SK-N-SH (cell line): ENCODE data around the gene EIF1. TPM values are rescaled to one million over a fixed set of nuclear protein-coding genes. Genes with fewer than 3 reads are reported as not detected.

Experiments
- CTCF ChIA-PET: fragments of 300-600, 350-600 bp; formaldehyde crosslinking; extraction: SDS; loops from one replicate; lab custom pipeline; 2021; lab: Yijun Ruan, JAX
- POLR2A ChIA-PET: fragments of 350-600 bp; sonication (Branson Sonifier 250); formaldehyde crosslinking; extraction: SDS; loops from one replicate; lab custom pipeline; 2020; ENCODE audit warnings: antibody characterized with exemption, inconsistent platforms; lab: Yijun Ruan, JAX
- DNase-seq: peaks from one replicate; pipeline ENCODE4 v3.0.0; 2012
- H2AFZ ChIP-seq: fragments of 200-600 bp; sonication (generic); 2 replicates; pipeline ENCODE4 v1.8.1; 2016; ENCODE audit warnings: antibody characterized with exemption, mild to moderate bottlenecking, low read depth
- H3F3A ChIP-seq: fragments of 200-600 bp; sonication (generic); replicated peaks from 2 replicates; pipeline ENCODE3; 2016; ENCODE audit warnings: antibody characterized with exemption, mild to moderate bottlenecking; ENCODE audit not compliant: insufficient read depth
- H3K27ac ChIP-seq, 2 experiments: fragments of 200-500 bp in 1 of 2; fragments of 200-600 bp in 1 of 2; sonication (Bioruptor generic) in 1 of 2; sonication (generic), shearing (Covaris generic) in 1 of 2; 2 replicates each; pipeline versions ENCODE4 v1.5.1 to v1.6.1; 2014 to 2016; ENCODE audit warnings: low read depth in 2 of 2, inconsistent platforms in 1 of 2, low read length in 1 of 2, mild to moderate bottlenecking in 1 of 2, mixed read lengths in 1 of 2
- H3K27me3 ChIP-seq: fragments of 200-600 bp; sonication (generic), shearing (Covaris generic); 2 replicates; pipeline ENCODE4 v1.6.1; 2016; ENCODE audit warnings: mixed run types; ENCODE audit not compliant: insufficient read depth
- H3K36me3 ChIP-seq, 2 experiments: fragments of 200-500 bp in 1 of 2; fragments of 200-600 bp in 1 of 2; sonication (Bioruptor generic) in 1 of 2; sonication (generic) in 1 of 2; replicated peaks in 1 of 2; 2 replicates each; pipeline versions ENCODE3 to v1.5.1; 2014 to 2016; ENCODE audit warnings: low read length in 1 of 2, mild to moderate bottlenecking in 1 of 2; ENCODE audit not compliant: insufficient read depth in 2 of 2, control insufficient read depth in 1 of 2
- H3K4me1 ChIP-seq, 2 experiments: fragments of 200-500 bp in 1 of 2; fragments of 200-600 bp in 1 of 2; sonication (Bioruptor generic) in 1 of 2; sonication (generic), shearing (Covaris generic) in 1 of 2; 2 replicates each; pipeline versions ENCODE4 v1.5.1 to v1.6.1; 2014 to 2016; ENCODE audit warnings: low read depth in 1 of 2, low read length in 1 of 2, mixed run types in 1 of 2; ENCODE audit not compliant: insufficient read depth in 2 of 2, control insufficient read depth in 1 of 2
- H3K4me2 ChIP-seq: fragments of 200-600 bp; sonication (generic), shearing (Covaris generic); 2 replicates; pipeline ENCODE4 v1.6.1; 2017; ENCODE audit warnings: mixed run types
- H3K4me3 ChIP-seq, 2 experiments: fragments of 200-500 bp in 1 of 2; fragments of 200-600 bp in 1 of 2; sonication (Bioruptor generic) in 1 of 2; sonication (generic), shearing (Covaris generic) in 1 of 2; 2 replicates each; pipeline versions ENCODE4 v1.5.1 to v1.8.1; 2014 to 2016; ENCODE audit warnings: low read depth in 2 of 2, inconsistent platforms in 1 of 2, low read length in 1 of 2, mild to moderate bottlenecking in 1 of 2, mixed read lengths in 1 of 2, moderate library complexity in 1 of 2
- H3K79me2 ChIP-seq: fragments of 200-600 bp; sonication (generic); 2 replicates; pipeline ENCODE4 v1.8.1; 2017; ENCODE audit warnings: mild to moderate bottlenecking; ENCODE audit not compliant: insufficient read depth
- H3K9ac ChIP-seq: fragments of 200-600 bp; sonication (generic); 2 replicates; pipeline ENCODE4 v1.6.1; 2017; ENCODE audit warnings: mixed run types
- H3K9me2 ChIP-seq: fragments of 200-600 bp; sonication (generic); 2 replicates; pipeline ENCODE4 v1.6.1; 2017; ENCODE audit warnings: mixed run types
- H3K9me3 ChIP-seq: fragments of 200-600 bp; sonication (generic); 2 replicates; pipeline ENCODE4 v1.6.1; 2017; ENCODE audit warnings: mixed run types, mild to moderate bottlenecking, moderate library complexity
- H4K20me1 ChIP-seq: fragments of 200-600 bp; sonication (generic); 2 replicates; pipeline ENCODE4 v1.6.1; 2017; ENCODE audit warnings: mild to moderate bottlenecking, mixed run types; ENCODE audit not compliant: insufficient read depth
- EP300 ChIP-seq, 2 experiments: IDR thresholded peaks; 2 replicates each; pipeline versions ENCODE4 v1.4.0 to v1.6.1; 2012; ENCODE audit warnings: borderline replicate concordance in 1 of 2, low read depth in 1 of 2, low read length in 1 of 2
- GABPA ChIP-seq: IDR thresholded peaks from 2 replicates; pipeline ENCODE4 v1.4.0; 2012; ENCODE audit warnings: low read depth, mild to moderate bottlenecking
- GATA2 ChIP-seq: sonication (generic); formaldehyde crosslinking; IDR thresholded peaks from 2 replicates; pipeline ENCODE4 v1.5.0; 2020; ENCODE audit warnings: mild to moderate bottlenecking, missing genetic modification reagents
- NRF1 ChIP-seq: IDR thresholded peaks from 2 replicates; pipeline ENCODE4 v1.6.1; 2012; ENCODE audit warnings: low read depth, mild to moderate bottlenecking, low read length
- PBX3 ChIP-seq: IDR thresholded peaks from 2 replicates; pipeline ENCODE4; 2012
- RCOR1 ChIP-seq: fragments of 150-350 bp; IDR thresholded peaks from 2 replicates; pipeline ENCODE4 v1.6.1; 2017; ENCODE audit warnings: antibody characterized with exemption, low read length
- RFX5 ChIP-seq: IDR thresholded peaks from 2 replicates; pipeline ENCODE4 v1.6.1; 2012; ENCODE audit warnings: mild to moderate bottlenecking, improper control_type of control experiment, low read length
- RXRA ChIP-seq: IDR thresholded peaks from 2 replicates; pipeline ENCODE4 v1.4.0; 2012; ENCODE audit warnings: low read depth, mild to moderate bottlenecking, borderline replicate concordance
- SMC3 ChIP-seq: IDR thresholded peaks from 2 replicates; pipeline ENCODE4 v1.6.1; 2012; ENCODE audit warnings: low read depth, low read length, improper control_type of control experiment
- TAF1 ChIP-seq: IDR thresholded peaks from 2 replicates; pipeline ENCODE4 v1.6.1; 2012; ENCODE audit warnings: low read depth, mild to moderate bottlenecking, low read length, moderate library complexity, borderline replicate concordance
- YY1 ChIP-seq: IDR thresholded peaks from 2 replicates; pipeline ENCODE4 v1.4.0; 2012; ENCODE audit warnings: low read depth, mild to moderate bottlenecking
- WGBS: methylation state at CpG from one replicate; pipeline ENCODE4 v1.1.6; 2017; ENCODE audit warnings: low lambda C conversion rate; 5-methylcytosine and 5-hydroxymethylcytosine counted together
- polyA plus RNA-seq, 3 experiments: library from polyadenylated mRNA; depleted of rRNA; stranded (reverse); fragments of >200 nt; gene quantifications; 2 replicates each; pipeline ENCODE4 v1.2.3, GENCODE V29; 2012
- TF ChIP-seq, protein P1 (sequence below): IDR thresholded peaks from 2 replicates; pipeline ENCODE4 v1.4.0; 2012; ENCODE audit warnings: low read depth, borderline replicate concordance
- TF ChIP-seq, protein P2 (sequence below): IDR thresholded peaks from 2 replicates; pipeline ENCODE4 v1.4.0; 2012; ENCODE audit warnings: low read depth, borderline replicate concordance

EIF1 gene
- polyA plus RNA-seq, 1 of the 3 experiments (the other 2 are of a cell fraction), result 300 TPM

- no peaks in the 10 kb centered on the region for H3K9me2 ChIP-seq
- no peak overlapping the region for H3K9ac ChIP-seq
- H3K27me3 ChIP-seq, result peaks cover 26% of the 10 kb centered on the region
- no peaks in the 10 kb centered on the region for H3K79me2 ChIP-seq
- ChIA-PET POLR2A (no interaction called here), CTCF (interaction anchor here (0.9 to 24.8 kb wide), 6 partner anchors 8 to 321 kb away, joined by 3 to 405 read pairs (median 5); partner anchors contain the start of genes FKBP10, GAST and P3H4)
- no peaks in the 10 kb centered on the region for H3F3A ChIP-seq
- H3K4me3 ChIP-seq, result no peak overlapping the region
- no peaks in the 10 kb centered on the region for H3K36me3 ChIP-seq
- no peak overlapping the region for H3K4me2 ChIP-seq
- TF ChIP-seq RFX5 (no peak), GABPA (no peak), TAF1 (no peak), NRF1 (no peak), RCOR1 (no peak)
- TF ChIP-seq, protein P1, sequence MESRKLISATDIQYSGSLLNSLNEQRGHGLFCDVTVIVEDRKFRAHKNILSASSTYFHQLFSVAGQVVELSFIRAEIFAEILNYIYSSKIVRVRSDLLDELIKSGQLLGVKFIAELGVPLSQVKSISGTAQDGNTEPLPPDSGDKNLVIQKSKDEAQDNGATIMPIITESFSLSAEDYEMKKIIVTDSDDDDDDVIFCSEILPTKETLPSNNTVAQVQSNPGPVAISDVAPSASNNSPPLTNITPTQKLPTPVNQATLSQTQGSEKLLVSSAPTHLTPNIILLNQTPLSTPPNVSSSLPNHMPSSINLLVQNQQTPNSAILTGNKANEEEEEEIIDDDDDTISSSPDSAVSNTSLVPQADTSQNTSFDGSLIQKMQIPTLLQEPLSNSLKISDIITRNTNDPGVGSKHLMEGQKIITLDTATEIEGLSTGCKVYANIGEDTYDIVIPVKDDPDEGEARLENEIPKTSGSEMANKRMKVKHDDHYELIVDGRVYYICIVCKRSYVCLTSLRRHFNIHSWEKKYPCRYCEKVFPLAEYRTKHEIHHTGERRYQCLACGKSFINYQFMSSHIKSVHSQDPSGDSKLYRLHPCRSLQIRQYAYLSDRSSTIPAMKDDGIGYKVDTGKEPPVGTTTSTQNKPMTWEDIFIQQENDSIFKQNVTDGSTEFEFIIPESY, result no peak
- TF ChIP-seq, all 33 proteins: peak for 0
- Histone ChIP-seq H3K27ac (no peak overlapping the region), H2AFZ (no peak overlapping the region), H3K9me3 (no peaks in the 10 kb centered on the region), H4K20me1 (no peaks in the 10 kb centered on the region), H3K4me1 (no peaks in the 10 kb centered on the region)
- 75% methylated on average over 8 of the region's 12 CpGs for WGBS
- no peak for DNase-seq
Measured at GRCh38 chr17:41728056-41728455, 39.4 kb downstream of the EIF1 start.

DNA sequence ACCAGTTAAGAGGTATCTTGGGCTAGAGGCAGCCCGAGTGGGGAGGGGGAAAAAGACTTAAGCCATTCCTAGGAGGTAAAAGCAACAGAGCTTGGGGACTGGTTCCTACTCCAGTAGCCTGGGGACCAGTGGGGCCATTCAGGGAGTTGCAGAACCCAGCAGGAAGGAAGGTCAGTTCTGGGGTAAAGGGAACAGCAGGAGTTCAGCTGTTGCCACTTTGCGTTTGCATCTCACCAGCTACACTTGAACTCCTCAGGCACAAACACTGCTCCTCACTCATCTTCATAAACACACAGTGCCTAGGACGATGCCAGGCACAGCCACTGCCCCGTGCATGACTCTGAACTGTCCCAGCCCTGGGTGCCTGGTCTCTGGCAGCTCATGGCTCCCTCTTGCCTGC, 41.8 kb downstream of the EIF1 start:
- peaks cover 0 to 11% of the 10 kb centered on the region in 2 experiments; a peak in 1 of 4 replicates for H3K4me1 ChIP-seq
- CTCF ChIA-PET, result interaction anchor here (1.9 to 24.8 kb wide), 3 partner anchors 35 to 73 kb away, joined by 10 to 405 read pairs (median 14); partner anchors contain the start of genes FKBP10, JUP and P3H4
- H3F3A ChIP-seq, result no peaks in the 10 kb centered on the region
- no peak for DNase-seq
- H3K79me2 ChIP-seq, result no peaks in the 10 kb centered on the region
- H2AFZ ChIP-seq, result no peak overlapping the region
- TF ChIP-seq, protein P2, sequence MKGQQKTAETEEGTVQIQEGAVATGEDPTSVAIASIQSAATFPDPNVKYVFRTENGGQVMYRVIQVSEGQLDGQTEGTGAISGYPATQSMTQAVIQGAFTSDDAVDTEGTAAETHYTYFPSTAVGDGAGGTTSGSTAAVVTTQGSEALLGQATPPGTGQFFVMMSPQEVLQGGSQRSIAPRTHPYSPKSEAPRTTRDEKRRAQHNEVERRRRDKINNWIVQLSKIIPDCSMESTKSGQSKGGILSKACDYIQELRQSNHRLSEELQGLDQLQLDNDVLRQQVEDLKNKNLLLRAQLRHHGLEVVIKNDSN, result no peak
- TF ChIP-seq GATA2 (CRISPR knock-in tag) (no peak), PBX3 (no peak), EP300 (IDR thresholded peaks at IDR 0.05; ENCODE audit: borderline replicate concordance in 1 of 2, low read depth in 1 of 2, low read length in 1 of 2) (no peak), YY1 (no peak), RXRA (no peak), SMC3 (no peak), RCOR1 (no peak)
- TF ChIP-seq, all 33 proteins: peak for 0
- Histone ChIP-seq H3K27me3 (peaks cover 48% of the 10 kb centered on the region), H4K20me1 (no peaks in the 10 kb centered on the region), H3K4me3 (no peak overlapping the region), H3K9me2 (no peaks in the 10 kb centered on the region), H3K9ac (no peak overlapping the region), H3K9me3 (no peaks in the 10 kb centered on the region), H3K27ac (no peak overlapping the region), H3K36me3 (no peaks in the 10 kb centered on the region), H3K4me2 (no peak overlapping the region)
- POLR2A ChIA-PET, result no interaction called here
- WGBS, result 22% methylated on average over 4 of the region's 4 CpGs
